ENCODE results near the gene BPIFB3.
"Not testable (repeated sequence)": the region's sequence is repeated elsewhere in the genome, so short reads cannot be mapped to it uniquely, and the experiment has no call there.

The BPIFB3 gene

DNA sequence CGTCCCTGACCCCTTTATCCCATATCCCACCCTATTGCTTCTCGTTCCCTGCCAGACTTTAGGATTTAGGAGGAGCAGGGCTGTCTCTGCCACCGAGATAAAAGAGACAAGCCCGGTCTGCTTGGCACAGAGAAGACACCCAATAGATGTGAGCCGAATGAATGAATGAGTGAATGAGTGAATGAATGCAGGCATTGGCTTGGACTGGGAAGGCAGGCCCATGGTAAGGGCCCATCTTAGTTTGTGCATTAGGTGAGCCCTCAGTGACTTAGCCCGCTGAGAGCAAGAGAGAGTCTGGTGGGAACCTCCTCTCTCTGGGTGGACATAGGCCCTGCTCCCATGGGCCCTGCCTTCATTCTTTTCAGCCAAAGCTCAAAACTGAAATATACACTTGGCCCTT, 23.1 kb upstream of the BPIFB3 start:
- DNase-seq, result no peak

DNA sequence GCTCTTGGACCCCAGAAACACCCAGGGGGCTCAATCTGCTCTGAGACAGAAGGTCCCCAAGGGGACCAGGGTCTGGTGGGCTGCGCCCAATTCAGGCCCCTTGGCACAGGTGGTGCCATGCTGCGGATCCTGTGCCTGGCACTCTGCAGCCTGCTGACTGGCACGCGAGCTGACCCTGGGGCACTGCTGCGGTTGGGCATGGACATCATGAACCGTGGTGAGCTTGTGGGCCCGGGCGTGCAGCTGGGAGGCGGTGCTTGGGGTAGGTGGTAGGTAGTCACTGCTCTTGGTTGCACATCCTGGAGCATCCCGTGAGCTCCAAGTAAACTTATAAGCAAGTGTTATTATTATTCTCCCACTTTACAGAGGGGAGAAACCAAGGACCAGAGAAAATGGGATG, 22.2 kb upstream of the BPIFB3 start, which contains the start of gene BPIFB6:
TSS of gene BPIFB6 (plus strand) at position 118 of the 400 bp plus-strand sequence. CDS start at position 118, 0 bp downstream.
- no peak for DNase-seq

DNA sequence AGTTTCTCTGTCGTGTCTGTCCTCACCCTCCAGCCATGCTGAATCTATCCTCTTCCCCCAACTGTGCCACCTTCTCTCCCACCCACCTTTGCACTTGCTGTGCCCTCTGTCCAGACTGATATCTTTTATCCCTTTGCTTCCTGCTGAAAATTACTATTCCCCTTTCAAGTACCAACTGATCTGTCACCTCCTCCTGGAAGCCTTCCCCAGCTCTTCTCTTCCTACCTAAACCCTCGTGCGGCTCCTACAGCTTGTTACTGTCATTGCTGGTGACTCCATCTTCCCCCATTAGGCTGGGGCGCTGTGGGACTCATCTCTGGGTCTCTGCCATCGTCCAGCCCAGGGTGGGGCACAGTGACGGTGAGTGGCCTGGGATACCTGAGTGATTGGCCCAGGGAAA, 21.1 kb upstream of the BPIFB3 start:
- DNase-seq, result no peak

DNA sequence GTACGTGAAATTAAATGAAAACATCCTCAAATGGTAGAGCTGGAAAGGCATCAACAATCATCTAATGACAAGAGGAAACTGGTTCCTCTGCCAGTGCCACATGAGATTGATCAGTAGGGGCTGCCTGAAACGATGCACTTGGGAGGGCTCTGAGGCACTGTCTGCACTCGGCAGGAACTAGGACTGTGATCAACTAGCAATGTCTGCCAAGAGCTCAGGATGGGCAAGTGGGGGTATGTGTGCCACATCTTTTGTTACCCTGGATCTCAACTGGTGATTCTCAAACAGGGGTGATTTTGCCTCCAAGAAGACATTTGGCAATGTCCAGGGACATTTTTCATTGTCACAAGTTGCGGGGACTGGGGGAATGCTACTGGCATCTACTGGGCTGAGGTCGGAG, 20.3 kb upstream of the BPIFB3 start:
- DNase-seq, result no peak

DNA sequence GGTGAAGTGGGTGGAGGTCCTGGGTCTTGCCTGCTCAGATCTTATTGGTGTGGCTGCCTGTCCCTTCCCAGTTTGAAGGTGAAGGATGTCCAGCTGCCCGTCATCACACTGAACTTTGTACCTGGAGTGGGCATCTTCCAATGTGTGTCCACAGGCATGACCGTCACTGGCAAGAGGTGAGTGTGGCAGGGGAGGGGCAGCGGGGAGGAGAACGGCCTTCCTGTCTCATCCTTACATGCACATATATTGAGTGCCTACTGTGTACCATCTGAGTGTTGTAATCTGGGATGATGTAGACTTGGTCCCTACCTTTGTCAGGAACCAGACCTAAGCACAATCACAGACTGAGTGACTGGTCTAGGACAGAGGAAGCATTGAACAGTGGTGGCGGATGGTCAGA, 19.6 kb upstream of the BPIFB3 start:
- DNase-seq, result no peak

DNA sequence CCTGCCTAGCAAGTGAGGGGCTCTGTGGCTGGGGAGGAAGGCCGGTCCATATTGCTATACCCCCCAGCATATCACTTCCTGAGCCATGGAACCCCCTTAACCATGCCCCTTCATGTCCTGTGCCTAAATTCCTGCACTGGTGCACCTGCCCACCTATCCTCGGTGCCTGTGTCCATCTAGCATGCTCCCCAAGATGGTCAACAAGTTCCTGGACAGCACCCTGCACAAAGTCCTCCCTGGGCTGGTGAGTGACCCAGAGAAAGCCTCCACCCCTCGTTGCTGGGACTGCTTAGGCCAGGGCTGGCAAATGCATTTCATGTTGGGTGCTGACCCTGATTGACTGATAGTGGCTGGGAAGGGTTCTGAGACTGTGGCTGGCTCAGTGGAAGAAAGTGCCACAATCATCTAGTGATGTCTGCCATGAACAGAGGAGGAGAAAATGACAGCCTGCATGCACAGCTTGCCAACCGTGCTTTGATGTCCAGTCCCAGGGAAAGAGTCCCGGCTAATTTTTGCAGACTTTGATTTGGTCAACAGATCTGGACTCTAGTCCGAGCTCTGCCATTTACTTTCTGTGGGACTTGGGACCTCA, 18.7 kb upstream of the BPIFB3 start:
- DNase-seq, result no peak

DNA sequence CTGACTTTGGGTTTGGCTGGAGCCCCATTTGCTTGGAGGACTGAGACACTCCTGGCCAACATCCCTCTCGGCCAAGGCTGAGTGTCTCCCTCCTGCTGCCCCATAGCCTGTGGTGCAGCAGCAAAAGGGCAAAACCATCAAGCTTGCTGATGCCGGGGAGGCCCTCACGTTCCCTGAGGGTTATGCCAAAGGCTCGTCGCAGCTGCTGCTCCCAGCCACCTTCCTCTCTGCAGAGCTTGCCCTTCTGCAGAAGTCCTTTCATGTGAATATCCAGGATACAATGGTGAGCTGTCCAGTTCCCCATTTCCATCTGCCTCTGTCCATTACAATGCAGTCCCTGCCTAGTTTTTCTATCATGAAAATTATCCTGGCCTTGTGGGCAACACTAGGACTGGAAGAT, 16.2 kb upstream of the BPIFB3 start:
- DNase-seq, result no peak

DNA sequence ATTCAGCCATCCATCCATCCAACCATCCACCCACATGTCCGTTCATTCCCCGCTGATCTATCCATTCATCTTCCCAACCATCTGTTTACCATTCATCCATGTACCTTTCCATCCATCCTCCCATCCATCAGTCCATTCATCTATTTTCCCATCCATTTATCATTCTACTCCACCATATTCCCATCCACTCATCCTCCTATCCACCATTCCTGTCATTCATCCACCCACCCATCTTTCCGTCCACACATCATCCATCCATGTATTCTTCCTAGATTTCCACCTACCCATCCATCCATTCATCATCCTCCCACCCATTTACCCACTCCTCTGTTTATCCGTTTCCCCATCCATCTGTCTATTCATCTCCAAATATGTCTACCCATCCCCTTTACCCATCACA, 15.5 kb upstream of the BPIFB3 start:
- no peak for DNase-seq

DNA sequence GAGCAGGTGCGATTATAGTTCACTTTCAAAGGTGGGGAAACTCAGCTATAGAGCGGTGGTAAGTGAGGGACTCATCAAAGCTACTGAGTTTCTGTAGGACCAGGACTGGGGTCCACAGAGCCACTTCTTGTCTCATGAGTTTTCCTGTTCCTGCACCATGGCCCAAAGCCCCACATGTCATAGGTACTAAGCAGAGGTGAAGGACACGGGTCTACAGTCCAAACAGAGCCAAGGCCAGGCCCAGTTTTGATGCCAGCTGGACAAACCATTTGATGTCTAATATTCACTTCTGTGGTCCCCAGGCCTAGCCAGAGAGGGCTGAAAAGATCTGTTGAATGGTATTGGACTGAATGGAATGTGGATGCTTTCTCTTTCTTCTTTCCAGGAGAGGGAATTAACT, 11.3 kb upstream of the BPIFB3 start:
- no peak for DNase-seq

DNA sequence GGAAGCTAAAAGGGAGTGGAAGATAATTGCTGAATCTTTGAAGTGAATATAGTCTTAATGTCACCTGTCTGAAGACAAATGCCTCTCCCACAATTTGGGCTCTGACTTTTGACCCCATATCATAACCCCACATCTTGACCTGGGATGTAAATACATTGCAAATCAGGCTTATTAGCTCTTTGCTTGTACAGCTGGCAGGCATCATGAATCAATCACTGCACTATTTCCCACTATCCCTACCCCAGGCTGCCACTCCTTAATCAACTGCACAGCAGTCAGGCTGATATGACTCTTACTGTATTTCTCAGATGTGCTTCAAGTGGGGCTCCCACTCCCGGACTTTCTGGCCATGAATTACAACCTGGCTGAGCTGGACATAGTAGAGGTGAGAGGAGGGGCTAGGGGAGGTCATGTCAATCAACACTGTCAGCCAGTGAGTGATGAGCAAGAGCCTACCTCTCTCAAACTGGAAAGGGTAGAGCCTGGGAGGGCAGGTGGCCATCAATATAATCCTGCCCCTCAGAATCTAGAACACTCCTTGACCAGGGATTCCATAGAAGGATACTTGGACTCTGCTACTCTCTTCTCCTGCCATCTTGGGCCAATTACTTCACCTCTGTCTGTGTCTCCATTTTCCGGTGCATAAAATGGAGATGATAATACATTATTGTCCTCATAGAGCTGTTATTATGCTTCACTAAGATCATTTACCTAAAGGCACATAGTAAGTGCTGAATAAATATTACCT, 10.5 kb upstream of the BPIFB3 start:
- DNase-seq, result no peak

DNA sequence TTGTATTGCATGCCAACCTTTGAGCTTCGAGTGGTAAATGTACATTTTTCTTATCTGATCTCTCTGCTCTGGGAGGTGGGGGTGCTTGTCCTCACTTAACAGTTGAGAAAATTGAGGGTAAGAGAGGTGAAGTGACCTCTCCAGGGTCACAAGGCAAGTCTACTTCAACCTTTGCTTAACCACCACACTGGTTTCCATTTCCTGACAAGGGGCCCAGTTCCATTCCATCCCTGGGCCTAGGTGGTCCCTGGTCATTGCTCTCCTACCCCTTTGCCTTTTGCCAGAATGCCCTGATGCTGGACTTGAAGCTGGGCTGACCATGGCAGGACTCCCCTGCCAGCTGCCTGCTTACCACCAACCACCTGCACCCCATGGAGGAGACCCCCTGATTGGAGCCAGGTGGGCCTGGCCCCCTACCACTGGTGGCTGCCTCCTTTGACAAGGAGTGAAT, 9.9 kb upstream of the BPIFB3 start:
- no peak for DNase-seq

DNA sequence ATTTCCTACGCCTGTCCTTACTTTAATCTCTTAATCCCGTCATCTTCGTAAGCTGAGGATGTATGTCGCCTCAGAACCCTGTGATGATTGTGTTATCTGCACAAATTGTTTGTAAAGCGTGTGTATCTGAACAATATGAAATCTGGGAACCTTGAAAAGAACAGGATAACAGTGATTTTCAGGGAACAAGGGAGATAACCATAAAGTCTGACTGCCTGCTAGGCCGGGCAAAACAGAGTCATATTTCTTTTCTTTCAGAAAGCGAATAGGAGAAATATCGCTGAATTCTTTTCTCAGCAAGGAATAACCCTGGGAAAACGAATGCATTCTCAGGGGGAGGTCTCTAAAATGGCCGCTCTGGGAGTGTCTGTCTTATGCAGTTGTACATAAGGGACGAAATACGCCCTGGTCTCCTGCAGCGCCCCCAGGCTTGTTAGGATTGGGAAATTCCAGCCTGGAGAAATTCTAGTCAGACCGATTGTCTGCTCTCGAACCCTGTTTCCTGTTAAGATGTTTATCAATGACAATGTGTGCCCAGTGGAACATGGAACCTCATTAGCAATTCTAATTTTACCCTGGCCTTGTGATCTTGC, 8.5 kb upstream of the BPIFB3 start:
- DNase-seq, result not testable (repeated sequence)

DNA sequence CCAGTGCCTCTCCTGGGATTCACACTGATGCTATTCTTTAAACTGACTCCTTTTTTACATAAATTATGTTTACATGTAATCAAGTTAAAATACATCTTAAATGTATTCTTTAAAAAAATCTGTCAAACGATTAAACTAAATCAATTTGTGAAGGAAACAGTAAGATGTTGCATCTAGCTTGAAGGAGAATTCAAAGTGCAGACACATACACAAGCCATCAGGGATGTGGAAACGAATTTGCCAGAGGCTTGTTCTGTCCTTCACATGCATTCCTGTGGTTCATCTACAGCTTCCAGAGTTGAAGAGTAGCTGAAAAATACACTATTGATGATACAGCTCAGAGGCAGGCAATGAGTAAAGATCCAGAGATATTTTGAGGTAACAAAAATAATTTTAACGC, 7.3 kb upstream of the BPIFB3 start:
- no peak for DNase-seq

DNA sequence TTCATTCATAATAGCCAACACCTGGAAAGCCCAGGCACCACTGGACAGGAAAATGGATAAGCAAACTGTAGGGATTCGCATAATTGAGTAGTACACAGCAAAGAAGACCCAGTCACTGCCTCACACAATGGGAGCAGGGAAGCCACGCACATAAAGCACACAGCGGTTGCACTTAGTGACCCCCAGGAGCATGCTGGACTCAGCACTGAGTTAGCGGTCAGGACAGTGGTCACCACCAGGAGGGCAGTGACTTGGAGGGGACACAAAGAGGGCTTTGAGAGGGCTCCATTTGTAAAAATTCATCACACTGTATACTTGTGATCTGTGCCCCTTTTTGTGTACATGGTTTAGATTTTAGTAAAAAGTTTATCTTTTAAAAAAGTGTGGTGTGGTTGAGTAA, 2.4 kb upstream of the BPIFB3 start:
- no peak for DNase-seq

DNA sequence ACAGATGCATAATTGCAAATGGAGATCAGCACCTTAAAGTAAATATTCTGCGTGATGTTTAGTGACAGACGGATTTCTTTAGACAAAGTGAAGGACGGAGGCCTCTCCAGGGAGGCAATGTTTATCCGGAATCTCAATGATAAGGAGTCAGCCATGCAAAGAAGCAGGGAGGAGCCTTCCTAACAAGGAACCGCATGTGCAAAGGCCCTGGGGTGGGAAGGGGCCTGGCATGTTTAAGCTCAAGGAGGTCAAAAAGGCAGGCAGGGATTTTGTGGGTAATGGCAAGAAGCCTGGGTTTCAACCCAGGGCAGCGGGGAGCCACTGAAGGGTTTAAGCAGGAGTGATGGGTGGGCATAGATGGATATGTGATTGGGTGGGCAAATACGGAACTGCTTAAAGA, 678 bp downstream of the BPIFB3 start:
- no peak for DNase-seq

DNA sequence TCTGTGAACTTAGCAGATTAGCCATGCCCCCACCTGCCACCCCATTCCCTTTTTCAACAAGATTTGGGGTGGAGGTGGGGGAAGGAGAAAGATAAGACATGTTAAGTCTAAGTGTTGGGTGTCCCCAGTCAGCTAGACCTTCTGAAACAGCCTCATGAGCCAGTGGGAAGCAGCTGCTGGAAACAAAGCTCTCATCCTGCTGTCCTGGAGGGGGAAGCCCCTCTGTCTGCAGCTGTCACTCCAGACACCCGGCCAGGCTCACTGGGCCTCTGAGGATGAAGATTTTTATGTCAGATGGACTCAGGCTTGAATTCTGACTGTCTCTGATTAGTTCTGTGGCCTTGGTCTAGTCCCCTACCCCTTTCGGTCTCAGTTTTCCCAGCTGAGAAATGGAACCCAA, 1.1 kb downstream of the BPIFB3 start:
- DNase-seq, result no peak

DNA sequence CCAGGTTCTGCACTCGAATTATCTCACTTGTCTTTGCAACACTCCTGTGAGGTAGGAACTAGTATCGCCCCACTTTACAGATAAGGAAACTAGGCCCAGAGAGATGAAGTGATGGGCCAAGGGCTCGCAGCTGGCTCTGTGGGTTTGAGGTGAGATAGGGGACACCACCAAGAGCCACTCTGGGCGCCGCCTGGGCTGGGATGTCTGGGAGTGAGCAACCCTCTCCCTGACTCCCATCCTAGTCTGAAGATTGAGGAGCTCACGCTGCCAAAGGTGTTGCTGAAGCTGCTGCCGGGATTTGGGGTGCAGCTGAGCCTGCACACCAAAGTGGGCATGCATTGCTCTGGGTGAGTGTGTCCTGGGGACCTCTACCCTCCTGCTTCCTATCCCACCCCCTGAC, 5.4 kb downstream of the BPIFB3 start:
- DNase-seq, result no peak

DNA sequence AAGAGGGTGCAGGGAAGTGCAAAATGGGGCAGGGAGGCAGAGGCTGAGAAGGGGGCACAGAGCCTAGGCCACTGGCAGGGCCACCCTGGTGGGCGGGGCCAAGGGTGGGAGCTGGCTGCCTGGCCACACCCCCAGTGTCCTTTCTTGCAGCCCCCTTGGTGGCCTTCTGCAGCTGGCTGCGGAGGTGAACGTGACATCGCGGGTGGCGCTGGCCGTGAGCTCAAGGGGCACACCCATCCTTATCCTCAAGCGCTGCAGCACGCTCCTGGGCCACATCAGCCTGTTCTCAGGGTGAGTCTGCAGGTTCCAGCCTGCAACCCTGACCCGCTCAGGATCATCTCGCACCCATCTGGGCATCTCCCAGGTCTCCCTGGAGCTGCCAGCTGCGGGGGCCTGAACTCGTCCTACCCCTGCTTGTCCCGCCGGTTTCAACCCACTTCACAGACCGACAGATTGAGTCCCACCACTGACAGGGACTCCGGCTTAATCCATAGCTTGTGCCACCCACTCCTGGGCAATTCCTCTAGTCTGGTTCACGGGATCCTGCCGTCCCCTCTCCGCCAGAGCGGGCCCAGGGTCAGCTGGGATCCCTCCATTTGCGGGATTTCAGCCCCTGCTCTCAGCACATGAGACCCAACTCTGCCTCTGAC, 6.2 kb downstream of the BPIFB3 start:
- DNase-seq, result no peak

DNA sequence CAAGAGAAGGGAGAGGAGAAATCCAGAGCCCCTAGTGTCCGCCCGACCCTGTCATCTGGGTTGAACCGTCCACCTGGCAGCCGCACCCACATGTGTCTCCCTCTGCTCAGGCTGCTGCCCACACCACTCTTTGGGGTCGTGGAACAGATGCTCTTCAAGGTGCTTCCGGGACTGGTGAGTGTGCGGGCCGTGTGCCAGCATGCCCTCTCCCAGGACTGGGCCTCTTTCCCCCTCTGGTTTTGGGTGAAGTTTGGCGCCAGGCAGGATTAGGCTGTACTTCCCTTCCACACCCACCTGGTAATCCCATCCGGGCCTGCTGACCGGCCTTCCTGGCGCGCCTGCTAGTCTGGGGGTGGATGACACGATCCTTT, 7.9 kb downstream of the BPIFB3 start:
- DNase-seq, result no peak

DNA sequence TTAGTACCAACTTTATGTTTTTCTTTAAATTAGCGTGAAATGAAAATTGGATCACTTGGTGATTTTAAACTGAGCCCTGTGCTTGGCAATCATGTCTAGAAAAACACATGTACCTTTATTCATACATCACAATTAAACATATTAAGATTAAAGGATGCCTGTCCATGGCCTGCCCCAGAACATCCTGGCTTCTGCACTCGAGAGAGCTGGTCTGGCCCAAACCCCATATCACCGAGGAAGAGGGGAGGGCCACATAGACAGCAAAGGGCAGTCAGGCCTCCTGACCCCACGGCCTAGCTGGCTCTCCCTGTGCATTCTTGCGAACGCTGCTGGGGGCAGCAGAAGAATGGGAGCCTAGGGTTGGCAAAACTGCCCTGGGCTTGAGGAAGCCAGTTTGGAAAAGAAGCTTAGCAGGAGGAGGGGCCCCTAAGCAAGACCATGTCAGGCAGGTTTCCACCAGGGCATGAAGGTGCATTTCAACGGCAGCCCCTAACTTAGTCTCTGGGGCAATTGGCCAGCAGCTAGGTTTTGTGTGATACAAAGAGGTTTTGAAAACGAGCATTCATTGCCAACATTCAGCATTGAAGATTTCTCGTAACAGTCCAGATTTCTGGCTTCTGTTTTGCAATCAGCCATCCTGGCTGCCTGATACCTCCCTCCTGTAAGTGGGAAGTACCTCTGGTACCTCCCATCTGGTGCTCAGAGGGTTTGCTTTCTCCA, 8.6 kb downstream of the BPIFB3 start:
- DNase-seq, result no peak

DNA sequence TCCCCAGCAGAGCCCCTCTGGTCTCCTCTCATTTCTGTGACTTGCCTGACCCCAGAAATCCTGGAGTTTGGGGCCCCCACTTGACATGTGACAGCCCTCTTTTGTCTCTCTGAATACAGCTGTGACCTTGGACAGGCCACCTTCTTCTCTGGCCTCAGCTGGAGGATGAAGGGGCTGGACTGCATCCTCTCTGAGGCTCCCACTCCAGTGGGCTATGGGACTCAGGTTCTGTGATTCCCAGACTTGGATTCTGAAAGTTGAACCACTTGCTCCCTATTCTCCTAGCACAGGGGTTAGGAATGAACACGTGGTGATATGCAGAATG, 9.1 kb downstream of the BPIFB3 start:
- no peak for DNase-seq

DNA sequence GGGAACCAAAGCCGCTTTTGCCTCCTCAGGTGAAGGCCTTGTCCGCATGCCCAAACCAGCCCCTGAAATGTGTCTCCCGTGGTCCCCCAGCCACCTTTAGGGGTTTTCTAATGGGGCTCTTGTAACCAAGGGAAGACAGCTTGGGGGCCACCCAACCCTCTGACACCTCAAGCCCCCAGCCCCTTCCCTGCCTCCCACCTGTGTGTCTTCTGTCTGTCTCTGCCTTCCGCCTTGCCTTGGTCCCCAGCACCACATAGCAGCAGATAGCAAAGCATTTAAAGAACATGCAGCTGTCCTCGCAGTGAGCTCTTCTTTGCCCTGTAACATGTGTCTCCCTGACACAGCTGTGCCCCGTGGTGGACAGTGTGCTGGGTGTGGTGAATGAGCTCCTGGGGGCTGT, 9.6 kb downstream of the BPIFB3 start:
- DNase-seq, result no peak

DNA sequence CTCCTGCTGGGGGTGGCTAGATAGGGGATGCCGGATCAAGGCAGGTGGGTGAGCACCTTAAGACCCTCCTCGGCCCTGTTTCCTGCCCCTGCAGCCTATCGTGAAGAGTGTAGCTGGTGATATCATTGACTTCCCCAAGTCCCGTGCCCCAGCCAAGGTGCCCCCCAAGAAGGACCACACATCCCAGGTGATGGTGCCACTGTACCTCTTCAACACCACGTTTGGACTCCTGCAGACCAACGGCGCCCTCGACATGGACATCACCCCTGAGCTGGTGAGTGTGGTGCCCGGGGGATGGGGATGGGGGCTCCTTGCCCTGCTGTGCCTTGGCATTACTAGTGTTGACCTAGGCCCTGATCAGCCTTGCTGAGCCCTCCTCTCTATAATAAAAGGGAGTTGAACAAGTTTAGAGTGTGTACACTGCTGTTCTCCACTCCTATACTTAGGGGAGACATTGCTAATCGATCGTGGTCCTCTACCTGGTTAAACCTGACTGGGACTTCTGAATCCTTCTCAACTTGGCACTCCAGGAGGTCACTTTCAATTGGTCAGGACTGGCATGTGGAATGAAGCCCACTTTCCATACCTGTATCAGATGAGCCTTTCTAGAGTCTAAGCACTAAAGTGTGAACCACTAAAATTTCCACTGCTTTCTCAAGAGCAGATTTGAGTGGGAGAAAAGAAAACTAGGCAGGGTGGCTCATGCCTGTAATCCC, 11.0 kb downstream of the BPIFB3 start:
- no peak for DNase-seq

Data from suppressor macrophage (primary cell).